Thoracic aorta (tissue), 2 donors: Measurements from ENCODE around the gene PTPRN2. TPM values are rescaled to one million over a fixed set of nuclear protein-coding genes. Genes with fewer than 3 reads are reported as not detected.

Experiments
- ATAC-seq: fragments of 150-250 bp; one replicate; pipeline ENCODE4 v1.8.0; 2017; ENCODE audit warnings: low read depth; ENCODE audit not compliant: insufficient number of reproducible peaks, low FRiP score
- DNase-seq: peaks from one replicate; pipeline ENCODE4 v3.0.0-alpha.2; 2020; ENCODE audit warnings: low spot score
- H3K27ac ChIP-seq, 2 donors: fragments of 200-600 bp; sonication (generic); 1 replicate in 1 of 2; 2 replicates in 1 of 2; pipeline ENCODE4 v1.5.1; 2016; ENCODE audit warnings: mild to moderate bottlenecking in 2 of 2, moderate library complexity in 2 of 2
- H3K27me3 ChIP-seq: fragments of 200-600 bp; sonication (generic); replicated peaks from 2 replicates; pipeline ENCODE4 v1.6.0; 2016; ENCODE audit warnings: mild to moderate bottlenecking; ENCODE audit not compliant: insufficient read depth
- H3K36me3 ChIP-seq: fragments of 200-600 bp; sonication (generic); one replicate; pipeline ENCODE4 v1.5.1; 2016
- H3K4me1 ChIP-seq, 2 donors: fragments of 200-600 bp; sonication (generic); 1 replicate in 1 of 2; 2 replicates in 1 of 2; pipeline versions ENCODE4 v1.5.1 to v1.6.0; 2016; ENCODE audit warnings: low read depth in 2 of 2, mild to moderate bottlenecking in 1 of 2; ENCODE audit not compliant: control insufficient read depth in 1 of 2
- H3K4me3 ChIP-seq: fragments of 200-600 bp; sonication (generic); 2 replicates; pipeline ENCODE4 v1.5.1; 2016; ENCODE audit warnings: mild to moderate bottlenecking
- H3K9me3 ChIP-seq: fragments of 200-600 bp; sonication (generic); 2 replicates; pipeline ENCODE4 v1.5.1; 2016
- total RNA-seq, 2 donors: library from RNA; depleted of rRNA; stranded (reverse); fragments of >200 nt; gene quantifications; one replicate each; pipeline versions ENCODE4 v1.1.0 to v1.2.3, GENCODE V29; 2016
- TF ChIP-seq, protein P1 (sequence below): fragments of 200-600 bp; sonication (generic); IDR thresholded peaks from one replicate; pipeline ENCODE4 v1.5.1; 2019; ENCODE audit warnings: antibody characterized with exemption

The PTPRN2 gene
- total RNA-seq, 2 donors from 2014 or later = 2.2 to 3.1 TPM

DNA sequence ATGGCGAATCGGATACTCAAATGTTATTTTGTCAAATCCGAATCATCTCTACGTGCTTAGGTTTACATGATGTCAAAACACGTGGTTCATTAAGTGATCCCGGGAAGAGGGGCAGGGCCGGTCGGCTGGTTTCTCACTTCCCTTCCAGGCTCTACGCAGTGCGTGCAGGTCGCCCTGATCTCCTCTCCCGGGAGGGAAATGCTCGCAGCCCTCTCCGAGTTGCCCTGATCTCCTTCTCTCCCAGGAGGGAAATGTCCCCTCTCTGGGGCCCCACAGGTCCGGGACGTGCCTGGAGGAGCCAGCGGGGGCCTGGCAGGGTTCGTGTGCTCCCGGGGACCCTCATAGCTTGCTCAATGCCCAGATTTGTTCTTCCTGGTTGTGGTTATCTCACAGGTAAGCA lies 1048.1 kb downstream of the PTPRN2 start:
- ATAC-seq = no peak
- Histone ChIP-seq H3K4me1 (no peaks in the 10 kb centered on the region), H3K27ac (no peak overlapping the region), H3K4me3 (no peak overlapping the region), H3K9me3 (no peaks in the 10 kb centered on the region), H3K36me3 (no peaks in the 10 kb centered on the region), H3K27me3 (no peaks in the 10 kb centered on the region)
- no peak for DNase-seq
- TF ChIP-seq, protein P1, sequence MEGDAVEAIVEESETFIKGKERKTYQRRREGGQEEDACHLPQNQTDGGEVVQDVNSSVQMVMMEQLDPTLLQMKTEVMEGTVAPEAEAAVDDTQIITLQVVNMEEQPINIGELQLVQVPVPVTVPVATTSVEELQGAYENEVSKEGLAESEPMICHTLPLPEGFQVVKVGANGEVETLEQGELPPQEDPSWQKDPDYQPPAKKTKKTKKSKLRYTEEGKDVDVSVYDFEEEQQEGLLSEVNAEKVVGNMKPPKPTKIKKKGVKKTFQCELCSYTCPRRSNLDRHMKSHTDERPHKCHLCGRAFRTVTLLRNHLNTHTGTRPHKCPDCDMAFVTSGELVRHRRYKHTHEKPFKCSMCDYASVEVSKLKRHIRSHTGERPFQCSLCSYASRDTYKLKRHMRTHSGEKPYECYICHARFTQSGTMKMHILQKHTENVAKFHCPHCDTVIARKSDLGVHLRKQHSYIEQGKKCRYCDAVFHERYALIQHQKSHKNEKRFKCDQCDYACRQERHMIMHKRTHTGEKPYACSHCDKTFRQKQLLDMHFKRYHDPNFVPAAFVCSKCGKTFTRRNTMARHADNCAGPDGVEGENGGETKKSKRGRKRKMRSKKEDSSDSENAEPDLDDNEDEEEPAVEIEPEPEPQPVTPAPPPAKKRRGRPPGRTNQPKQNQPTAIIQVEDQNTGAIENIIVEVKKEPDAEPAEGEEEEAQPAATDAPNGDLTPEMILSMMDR = no peak

DNA sequence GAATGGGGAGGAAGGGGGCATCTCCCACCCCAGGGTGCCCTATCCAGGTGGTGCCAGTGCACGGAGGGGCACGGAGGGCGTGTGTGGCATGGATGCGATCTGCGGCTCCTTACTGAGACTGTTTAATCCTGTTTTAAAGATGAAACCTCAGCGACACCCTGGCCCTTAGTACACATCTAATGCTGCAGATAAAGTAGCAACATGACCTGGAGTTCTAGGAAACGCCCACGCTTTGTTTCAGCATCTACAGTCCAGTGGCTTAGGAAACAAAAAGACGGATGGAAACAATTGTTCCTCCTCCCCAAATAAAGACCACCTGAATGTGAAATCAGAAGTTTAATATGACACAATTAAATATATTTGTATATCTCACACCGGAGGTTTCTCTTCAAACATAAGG lies 1048.9 kb downstream of the PTPRN2 start:
- Histone ChIP-seq H3K4me3 (no peak overlapping the region), H3K27ac (no peak overlapping the region), H3K4me1 (no peaks in the 10 kb centered on the region), H3K9me3 (no peaks in the 10 kb centered on the region), H3K27me3 (no peaks in the 10 kb centered on the region), H3K36me3 (no peaks in the 10 kb centered on the region)
- no peak for ATAC-seq
- no peak for DNase-seq
- TF ChIP-seq, protein P1 = no peak

DNA sequence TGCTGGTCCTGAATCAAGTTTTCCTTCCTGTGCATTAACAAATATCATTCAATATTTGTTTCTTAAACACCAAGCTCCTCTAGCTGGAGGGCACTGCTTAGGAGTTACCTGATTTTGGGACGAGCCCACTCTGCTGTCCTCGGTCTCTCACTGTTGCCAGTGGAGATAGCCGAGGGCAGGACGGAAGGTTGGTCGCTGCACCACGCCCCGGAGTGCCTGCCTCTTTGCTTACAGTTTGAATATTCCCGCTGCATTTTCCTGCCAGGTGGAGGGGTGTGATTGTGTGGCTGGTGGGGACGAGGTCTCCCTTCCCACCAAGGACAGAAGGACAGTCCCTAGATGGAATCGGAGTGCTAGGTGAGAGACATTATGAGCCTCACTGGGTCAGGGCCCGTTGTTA lies 1049.3 kb downstream of the PTPRN2 start:
- Histone ChIP-seq H3K9me3 (no peaks in the 10 kb centered on the region), H3K27me3 (no peaks in the 10 kb centered on the region), H3K27ac (no peak overlapping the region), H3K4me1 (no peaks in the 10 kb centered on the region), H3K36me3 (no peaks in the 10 kb centered on the region), H3K4me3 (no peak overlapping the region)
- ATAC-seq (no peak), DNase-seq (no peak)
- TF ChIP-seq, protein P1 = no peak

DNA sequence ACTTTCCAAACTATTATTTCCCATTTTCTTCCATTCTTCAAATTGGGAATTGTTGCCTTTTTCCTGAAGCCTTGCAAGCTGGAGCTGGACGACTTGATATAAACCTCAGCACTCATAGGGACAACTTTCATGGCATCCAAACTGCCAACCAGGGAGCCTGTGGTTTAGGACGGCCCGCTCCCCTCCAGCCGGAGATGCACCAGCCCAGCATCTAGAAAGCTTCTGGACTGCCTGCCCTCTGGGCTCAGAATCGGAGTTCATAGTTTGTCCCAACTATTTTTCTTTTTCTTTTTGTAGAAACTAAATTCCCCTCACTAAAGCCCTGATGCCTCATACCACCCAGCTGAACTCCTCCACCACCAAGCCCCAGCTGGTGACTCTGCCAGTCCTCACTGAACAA lies 1050.6 kb downstream of the PTPRN2 start:
- DNase-seq (no peak), ATAC-seq (no peak)
- Histone ChIP-seq H3K27ac (no peak overlapping the region), H3K36me3 (no peaks in the 10 kb centered on the region), H3K4me3 (no peak overlapping the region), H3K4me1 (no peaks in the 10 kb centered on the region), H3K9me3 (no peaks in the 10 kb centered on the region), H3K27me3 (no peaks in the 10 kb centered on the region)
- TF ChIP-seq, protein P1 = no peak

DNA sequence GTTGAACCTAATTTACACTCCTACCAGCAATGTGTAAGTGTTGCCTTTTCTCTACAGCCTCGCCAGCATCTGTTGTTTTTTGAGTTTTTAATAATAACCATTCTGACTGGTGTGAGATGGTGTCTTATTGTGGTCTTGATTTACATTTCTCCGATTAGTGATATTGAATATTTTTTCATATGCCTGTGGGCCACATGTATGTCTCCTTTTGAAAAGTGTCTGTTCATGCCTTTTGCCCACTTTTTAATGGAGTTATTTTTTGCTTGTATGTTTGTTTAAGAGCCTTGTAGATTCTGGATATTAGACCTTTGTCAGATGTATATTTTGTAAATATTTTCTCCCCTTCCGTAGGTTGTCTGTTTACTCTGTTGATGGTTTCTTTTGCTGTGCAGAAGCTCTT lies 1055.6 kb downstream of the PTPRN2 start:
- TF ChIP-seq, protein P1 = no peak
- Histone ChIP-seq H3K27me3 (no peaks in the 10 kb centered on the region), H3K36me3 (no peaks in the 10 kb centered on the region), H3K4me3 (no peak overlapping the region), H3K9me3 (no peaks in the 10 kb centered on the region), H3K4me1 (no peaks in the 10 kb centered on the region), H3K27ac (no peak overlapping the region)
- DNase-seq (no peak), ATAC-seq (no peak)
